Prostate gland (tissue), 2 donors: ENCODE results near the gene TAAR1.

Experiments used
- CTCF ChIP-seq, 4 experiments: fragments of 200-600 bp in 2 of 4; fragments of 450-650 bp in 2 of 4; sonication (generic) in 2 of 4; IDR thresholded peaks; 1 replicate in 3 of 4; 2 replicates in 1 of 4; pipeline ENCODE4 v1.5.1; 2016 to 2019; ENCODE audit warnings: antibody characterized with exemption in 4 of 4, mild to moderate bottlenecking in 2 of 4, moderate library complexity in 2 of 4
- POLR2A ChIP-seq: fragments of 450-650 bp; IDR thresholded peaks from one replicate; pipeline ENCODE4 v1.6.1; 2016; ENCODE audit warnings: antibody characterized with exemption, mild to moderate bottlenecking

GRCh38 chr6:132634796-132635195 lies 24.2 kb downstream of the TAAR1 start:
- TF ChIP-seq CTCF (IDR thresholded peaks at IDR 0.05): no peak
- no peak for TF ChIP-seq POLR2A
